Measurements from ENCODE around the gene CFAP157.

Gene CFAP157

DNA sequence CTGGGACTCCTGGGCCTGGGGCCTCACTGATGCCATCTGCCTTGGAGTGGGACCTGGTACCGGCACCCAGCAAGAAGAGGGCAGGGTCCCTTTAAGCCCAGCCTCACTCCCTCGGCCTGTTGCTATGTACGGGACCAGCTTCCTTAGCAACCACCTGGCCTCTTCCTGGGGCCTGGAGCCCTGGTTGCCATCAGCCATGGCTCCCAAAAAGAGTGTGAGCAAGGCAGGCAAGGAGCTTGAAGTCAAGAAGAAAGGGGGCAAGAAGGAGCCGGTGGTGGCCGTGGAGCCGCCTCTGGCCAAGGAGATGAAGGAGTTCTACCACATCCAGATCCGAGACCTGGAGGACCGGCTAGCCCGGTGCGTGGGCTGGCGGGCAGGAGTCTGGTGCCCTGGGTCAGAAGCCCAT, at the start of gene CFAP157:
TSS of gene CFAP157 (plus strand) at position 153 of the 406 bp plus-strand sequence. CDS start at position 197, 44 bp downstream.
- DNase-seq (ENCODE audit: low read depth), result no peak

DNA sequence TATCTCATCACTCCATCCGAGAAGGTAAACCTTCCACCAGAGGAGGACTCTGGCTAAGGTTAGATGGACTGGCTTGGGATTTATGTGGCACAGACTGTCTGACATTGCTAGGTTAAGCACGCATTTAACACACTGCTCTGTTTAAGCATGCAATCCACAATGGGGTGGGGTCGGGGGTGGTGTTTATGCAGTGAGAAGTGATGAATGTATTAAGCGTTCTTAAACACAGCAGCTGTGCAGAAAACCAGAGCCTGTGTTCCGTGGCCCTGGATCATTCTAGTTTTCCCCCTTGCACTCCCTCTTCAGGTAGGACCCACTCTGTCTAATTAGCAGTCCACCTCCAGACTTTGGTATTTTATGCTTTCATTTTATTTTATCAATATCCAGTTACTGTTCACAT, 48.4 kb upstream of the CFAP157 start:
- DNase-seq (ENCODE audit: low read depth), result no peak

DNA sequence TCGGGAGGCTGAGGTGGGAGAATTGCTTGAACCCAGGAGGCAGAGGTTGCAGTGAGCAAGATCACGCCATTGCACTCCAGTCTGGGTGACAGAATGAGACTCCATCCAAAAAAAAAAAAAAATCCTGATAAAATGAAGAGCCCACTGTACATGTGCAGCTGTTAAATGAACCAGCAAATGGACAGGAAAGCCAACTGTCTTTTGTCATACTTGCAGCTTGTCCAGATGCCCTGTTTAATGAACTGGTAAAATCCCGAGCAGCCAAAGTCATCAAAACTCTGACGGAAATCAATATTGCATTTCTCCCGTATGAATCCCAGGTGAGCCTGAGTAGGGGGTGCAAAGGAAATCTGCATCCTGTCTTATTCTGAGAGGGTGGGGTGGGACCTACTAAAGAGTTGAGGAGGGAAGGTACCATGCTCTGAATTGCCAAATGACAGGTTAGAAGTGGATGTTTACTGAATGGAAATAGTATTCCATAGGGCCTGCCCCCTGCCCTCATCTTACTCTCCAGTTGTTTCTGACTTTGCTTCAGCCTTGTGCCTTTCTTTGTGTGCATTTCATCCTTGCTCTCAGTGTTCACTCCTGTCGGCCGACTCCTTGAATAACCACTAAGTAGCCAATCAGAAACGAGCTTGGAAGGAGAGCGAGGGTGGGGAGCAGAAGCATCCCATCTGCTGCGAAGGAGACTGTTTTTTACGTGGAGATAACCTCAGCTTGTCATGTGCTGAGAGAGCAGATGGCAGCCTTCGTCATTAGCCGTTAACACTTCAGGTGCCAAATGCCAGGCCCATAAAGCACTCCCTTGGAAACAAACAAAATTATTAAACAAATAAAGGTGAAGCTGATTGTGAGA, 45.7 kb upstream of the CFAP157 start:
- no peak for DNase-seq (ENCODE audit: low read depth)

DNA sequence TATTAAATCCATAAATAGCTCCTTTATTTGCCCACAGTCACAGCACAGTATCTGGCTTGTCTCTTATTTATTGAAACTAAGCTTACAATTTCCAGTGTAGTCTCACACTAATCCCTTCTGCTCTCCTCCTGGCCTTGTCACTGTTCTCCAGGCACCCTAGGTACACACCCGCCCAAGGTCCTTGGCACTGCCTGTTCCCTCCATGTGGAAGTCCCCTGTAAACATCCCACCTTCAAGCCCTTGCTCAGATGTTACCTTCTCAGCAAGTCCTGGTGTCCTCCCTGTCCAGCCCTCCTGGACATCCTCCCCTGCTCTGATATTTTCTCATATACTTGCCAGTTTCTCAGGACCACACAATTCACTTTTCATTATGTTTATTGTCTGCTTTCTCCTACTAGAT, 44.2 kb upstream of the CFAP157 start:
- no peak for DNase-seq (ENCODE audit: low read depth)

DNA sequence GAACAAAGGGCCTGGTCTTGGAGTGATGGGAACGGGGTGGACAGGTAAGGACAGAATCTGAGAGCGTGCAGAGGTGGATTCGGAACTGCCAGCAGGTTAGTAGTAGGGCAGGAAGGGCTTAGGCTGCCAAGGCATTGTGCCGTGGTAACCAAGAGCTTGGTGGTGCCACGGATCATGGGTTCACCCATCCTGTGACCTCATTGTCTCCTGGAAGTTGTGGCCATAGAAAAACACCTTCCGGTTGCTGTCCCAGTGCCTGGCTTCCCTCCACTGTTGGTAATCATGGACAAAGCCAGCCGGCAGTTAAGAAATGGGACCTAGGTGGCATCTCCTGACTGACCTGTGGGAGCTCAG, 42.5 kb upstream of the CFAP157 start:
- DNase-seq (ENCODE audit: low read depth), result no peak

DNA sequence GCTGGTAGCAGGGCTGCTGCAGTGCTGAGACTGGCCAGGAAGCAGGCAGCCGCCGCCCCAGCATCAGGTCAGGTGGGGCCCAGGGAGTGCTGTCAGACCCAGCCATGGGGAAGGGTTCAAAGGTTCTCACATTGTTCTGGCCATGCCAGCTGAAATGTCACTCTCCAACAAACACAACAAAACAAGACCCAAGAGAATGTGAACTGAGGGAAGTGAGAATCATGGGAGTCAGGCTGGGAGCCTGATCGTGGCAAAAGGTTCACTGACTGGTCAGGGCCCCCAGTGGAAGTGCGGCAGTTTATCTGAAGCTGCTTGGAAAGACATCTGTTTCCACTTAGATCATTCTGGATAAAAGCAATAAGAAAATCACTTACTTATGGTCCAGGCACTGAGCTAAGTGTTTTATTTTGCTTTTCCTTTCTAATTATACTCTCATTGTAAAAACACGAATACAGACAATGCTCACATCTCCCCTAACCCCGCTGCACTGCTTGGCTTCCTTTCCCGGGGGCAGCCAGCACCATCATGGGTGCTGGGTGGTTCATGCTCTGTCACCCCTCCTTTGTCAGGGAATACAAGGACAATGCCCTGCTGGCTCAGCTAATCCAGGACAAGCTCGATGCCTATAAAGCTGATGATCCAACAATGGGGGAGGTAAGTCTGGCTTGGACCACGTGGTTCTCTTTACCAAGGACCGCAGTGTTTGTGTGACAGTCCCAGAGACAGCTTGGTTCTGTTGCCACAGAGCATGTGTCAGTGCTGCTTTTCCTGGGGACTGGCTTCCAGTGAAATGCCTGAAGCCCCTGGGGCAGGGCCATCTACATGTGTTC, 41.9 kb upstream of the CFAP157 start:
- no peak for DNase-seq (ENCODE audit: low read depth)

DNA sequence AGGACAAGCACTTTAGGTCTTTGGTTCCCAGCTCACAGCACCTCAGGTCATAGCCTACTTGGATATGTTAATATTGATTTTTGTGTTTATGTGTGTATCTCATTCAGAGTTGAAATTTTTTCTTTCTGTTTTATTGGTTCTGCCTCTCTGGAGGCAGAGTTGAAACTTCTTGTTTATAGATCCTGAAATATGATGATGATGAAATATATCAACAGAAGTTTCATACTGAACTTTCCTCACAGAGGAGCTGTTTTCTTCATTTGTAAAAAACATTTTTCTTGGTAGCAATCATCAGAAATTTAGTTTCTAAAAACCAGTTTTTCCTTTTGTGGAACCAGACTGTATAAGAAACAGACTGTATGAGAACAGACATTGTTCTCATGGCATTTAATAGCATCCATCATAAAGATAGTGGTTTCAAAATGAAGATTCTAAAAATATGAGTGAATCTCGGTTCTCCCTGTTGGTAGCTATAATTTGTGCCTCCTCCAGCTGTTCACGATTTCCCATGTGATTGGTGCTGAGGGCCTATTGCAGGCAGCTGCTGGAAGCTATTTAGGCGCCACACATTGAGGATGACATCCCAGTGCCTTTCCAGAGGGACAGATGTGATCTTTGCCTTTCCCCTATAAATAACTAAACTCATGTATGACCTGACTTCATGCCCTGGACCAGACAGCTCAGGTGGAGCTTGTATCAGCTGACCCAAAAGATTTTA, 39.5 kb upstream of the CFAP157 start:
- DNase-seq (ENCODE audit: low read depth), result no peak

DNA sequence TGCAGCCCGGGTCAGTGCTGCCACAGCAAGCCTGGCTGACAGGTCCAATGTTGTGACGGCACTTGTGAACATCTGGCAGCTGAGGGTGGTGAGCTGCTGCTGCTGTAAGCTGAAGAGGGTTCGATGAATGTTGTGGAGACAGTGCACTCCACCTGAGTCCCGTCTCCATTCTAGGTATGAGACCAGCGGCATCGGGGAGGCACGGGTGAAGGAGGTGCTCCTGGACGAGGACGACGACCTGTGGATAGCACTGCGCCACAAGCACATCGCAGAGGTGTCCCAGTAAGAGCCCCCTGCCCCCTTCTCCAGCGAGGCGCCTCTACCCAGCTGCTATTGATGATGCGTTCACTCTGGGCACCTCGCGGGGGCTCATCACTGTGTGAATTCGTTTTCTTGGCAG, 38.9 kb upstream of the CFAP157 start:
- DNase-seq (ENCODE audit: low read depth), result no peak

DNA sequence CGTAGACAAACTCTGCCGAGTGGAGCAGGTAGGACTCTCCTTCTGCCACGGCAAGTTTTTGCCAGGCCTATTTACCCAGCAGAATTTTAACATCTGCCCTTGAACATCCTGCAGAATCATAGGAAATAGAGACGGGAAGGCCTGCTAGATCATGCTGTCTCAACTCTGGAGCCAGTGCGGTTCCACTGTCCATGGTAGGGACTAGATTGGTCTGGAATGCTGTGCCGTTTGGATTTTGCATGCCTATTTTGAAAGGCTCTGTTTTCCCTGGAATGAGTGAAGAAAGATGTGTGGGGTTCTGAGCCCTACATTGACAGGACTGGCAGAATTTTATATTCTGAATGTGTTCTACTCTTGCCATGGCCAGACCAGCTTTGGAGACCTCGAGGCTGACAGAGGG, 33.6 kb upstream of the CFAP157 start:
- DNase-seq (ENCODE audit: low read depth), result no peak

DNA sequence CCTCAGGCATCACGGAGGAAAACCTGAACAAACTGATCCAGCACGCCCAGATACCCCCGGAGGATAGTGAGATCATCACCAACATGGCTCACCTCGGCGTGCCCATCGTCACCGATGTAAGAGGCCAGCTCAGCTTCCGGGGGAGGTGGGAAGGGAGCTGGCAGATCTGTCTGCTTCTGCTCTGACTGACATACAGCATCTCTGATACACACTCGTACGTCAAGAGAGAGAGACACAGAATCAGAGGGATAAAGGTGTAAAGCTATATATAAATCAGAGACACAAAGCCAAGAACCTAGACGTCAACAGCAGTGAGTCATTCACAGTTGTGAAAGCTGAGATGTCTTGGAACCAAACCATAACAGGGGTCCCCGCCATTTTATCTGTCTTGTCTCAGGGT, 30.1 kb upstream of the CFAP157 start:
- no peak for DNase-seq (ENCODE audit: low read depth)

DNA sequence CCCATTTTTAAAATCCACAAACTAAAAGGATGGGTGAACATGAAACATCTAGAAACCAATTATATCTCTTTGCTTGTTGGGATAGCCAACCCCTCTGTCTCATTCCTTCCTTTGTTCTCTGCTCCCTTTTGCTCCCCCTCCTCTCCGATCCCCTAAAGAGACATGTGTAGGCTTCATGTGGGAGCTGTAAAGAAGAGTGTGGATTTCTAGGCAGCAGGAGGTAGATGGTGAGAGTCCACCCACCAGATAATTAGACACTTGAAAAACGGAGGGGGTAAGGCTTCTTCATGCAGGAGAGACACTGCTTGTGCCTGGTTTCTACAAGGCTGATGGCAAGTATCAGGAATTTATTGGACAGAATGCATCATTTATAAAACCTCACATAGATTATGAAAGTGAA, 27.3 kb upstream of the CFAP157 start:
- no peak for DNase-seq (ENCODE audit: low read depth)

DNA sequence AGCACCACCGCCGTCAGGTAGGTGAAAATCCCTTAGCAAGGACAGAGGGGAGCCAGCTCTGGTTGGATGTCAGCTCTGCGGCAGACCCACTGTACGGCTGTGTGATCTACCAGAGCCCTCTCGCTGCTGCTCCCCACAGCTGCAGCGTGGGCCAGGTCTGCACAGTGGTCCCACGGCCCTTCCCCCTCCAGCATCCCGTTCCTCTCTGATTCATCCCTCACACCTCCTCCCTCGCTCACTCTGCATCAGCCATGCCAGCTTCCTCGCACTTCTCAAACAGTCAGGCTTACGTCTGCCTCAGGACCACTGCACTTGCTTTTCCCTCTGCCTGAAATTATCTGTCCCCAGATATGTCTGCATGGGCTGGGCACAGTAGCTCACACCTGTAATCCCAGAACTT, 26.6 kb upstream of the CFAP157 start:
- DNase-seq (ENCODE audit: low read depth), result no peak

DNA sequence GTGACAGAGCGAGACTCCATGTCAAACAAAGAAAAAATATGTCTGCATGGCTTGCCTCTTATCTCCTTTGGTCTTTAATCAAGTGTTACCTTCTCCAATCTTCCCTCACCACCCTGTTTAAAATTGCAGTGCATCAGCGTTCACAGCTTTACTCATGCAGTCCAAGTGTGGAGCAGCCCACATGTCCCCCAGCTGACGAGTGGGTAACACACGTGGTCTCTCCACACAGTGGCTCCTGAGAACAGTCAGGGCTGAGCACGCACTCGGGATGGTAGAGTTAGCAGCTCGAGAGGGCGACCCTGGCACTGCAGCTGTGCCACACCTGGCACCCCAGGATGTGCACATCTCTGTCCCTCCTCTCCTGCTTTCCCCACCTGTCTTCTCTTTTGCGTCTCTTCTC, 25.9 kb upstream of the CFAP157 start:
- no peak for DNase-seq (ENCODE audit: low read depth)

DNA sequence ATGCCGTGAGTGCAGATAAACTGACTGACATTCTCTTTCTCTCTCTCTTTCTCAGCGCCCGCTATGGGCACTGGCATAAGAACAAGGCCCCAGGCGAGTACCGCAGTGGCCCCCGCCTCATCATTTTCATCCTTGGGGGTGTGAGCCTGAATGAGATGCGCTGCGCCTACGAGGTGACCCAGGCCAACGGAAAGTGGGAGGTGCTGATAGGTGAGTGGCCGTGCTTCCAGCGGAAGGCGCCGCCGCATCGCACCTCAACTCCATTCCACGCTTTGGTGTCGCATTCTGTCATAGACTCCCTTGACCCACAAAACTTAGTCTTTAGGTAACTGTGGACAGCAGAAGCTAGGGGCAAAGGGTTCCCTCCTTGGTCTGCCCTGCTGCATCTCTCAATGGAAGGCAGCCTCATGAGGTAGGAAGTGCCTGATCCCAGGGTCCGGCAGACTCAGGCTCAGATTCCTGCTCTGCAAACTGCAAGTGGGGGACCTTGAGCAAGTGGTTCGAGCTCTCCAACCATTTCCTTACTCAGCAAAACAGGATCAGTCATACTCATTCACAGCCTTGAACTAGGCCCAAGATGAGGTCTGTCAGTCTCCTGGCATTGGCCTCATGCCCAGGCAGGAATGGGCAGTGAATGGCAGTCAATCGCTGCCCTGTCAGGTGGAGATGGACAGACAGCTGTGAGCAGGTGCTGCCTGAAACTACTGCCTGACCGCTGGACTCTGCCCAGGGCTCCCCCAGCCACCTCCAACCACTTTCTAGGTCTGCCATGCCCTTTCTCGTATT, 24.2 kb upstream of the CFAP157 start:
- DNase-seq (ENCODE audit: low read depth), result no peak

DNA sequence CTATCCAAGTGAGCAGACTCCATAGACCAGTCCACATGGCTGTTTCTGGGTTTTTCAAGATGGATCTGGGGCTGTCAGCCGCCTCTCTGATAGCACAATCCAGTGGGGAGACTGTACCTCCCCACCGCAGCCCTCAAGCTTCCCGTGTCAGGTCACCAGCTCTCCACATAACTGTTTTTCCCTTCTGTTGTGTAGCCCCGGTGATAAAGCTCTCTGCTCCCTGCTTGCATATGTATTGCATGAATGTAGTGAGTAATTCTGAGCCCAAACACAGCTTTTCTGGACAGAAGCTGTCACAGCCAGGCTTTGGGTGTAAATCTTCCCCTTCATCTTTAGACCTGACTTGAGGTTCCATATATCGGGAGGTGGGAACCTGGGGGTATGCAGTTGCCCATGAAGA, 23.1 kb upstream of the CFAP157 start:
- DNase-seq (ENCODE audit: low read depth), result no peak

DNA sequence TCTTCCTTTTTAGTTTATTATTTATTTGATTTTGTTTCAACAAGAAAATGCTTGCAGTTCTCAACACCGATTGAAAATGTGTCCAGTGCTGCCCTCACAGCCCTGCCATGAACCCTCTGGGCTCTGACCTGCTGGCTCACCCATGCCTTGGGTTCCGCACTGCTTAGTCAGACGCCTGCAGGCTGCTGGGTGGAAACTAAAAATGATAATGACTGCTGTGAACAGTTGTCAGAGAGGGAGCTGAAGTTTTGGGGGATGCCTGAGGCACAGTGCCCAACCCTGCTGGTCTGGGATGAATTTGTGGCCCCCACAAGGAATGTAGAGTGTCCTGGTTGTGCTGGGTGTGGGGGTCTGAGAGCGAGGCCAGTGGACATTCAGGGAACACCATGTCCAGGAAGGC, 22.2 kb upstream of the CFAP157 start:
- DNase-seq (ENCODE audit: low read depth), result no peak

DNA sequence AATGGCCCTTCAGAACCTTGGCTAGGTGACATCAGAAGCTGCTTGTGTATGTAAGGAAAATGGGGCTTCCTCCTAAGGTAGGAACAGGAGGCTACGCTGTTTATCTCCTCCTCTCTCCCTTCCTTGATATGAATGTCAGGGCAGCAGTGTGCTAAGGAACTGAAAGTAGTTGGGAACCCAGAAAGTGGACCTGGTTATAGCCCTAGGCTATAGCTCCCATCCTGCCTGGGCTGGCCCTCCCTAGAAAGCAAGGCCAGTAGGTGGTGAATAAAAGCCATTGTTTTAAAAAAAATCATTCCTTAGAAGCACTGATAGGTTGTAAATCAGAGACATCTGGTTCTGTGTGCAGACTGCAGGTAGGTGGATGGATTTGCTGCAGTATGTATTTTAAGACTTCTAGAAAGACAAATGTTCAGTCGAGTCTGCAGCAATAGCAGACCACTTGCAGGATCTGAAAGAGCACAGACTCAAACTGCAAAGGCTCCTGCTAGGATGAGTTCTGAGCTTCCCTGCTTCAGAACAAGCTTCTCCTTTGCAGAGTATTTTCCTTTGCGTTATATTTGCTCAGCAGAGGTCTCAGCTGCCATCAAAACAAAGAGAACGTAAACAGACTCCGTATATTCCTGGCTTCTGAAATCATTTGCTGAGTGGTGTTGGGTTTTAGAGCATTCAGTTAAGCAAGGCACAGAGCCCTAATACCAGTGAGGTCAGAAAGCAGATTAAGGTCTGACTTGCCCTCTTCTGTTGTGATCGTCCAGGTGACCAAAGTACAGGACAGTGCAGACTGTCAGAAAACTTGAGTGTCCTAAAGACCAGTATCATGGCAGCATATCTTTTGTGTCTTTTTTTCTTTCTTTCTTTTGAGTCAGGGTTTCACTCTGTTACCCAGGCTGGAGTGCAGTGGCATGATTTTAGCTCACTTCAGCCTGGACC, 20.1 kb upstream of the CFAP157 start:
- no peak for DNase-seq (ENCODE audit: low read depth)

DNA sequence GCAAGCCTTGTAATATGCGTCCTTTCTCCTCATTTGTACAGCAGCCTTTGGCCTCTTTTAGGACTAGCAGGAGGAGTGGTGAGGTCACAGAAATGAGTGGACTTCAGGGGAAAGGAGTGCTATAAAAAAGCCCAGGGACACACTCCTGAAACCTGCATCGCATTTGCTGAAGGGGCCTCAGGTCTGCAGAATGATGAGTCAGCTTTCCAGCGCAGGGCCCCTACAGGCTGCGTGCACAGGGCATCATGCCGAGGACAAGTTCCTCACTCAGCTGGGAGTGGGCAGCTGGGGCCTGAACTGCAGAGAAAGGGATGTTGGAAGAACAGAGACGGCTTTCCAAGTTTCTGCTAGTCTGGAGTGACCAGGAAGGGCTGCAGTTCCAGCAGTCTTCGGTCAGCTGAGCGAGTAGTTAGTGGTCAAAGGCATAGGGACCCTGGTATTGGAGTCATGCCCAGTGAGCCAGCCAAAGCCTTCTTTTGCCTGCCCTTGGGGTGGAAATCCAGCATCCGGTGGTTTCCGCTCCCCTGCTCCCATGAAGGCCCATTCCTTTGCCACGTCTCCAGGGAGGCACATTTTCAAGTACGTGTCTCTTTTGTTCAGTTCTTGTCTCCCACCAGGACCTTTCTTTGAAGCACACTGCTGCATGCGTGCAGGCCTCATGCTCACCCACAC, 17.3 kb upstream of the CFAP157 start:
- DNase-seq (ENCODE audit: low read depth), result no peak

DNA sequence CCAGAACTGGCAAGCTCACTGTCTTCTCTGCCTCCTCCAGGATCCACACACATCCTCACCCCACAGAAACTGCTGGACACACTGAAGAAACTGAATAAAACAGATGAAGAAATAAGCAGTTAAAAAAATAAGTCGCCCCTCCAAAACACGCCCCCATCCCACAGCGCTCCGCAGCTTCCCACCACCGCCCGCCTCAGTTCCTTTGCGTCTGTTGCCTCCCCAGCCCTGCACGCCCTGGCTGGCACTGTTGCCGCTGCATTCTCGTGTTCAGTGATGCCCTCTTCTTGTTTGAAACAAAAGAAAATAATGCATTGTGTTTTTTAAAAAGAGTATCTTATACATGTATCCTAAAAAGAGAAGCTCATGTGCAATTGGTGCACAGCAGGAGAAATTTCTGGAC, 16.1 kb upstream of the CFAP157 start:
- DNase-seq (ENCODE audit: low read depth), result no peak

DNA sequence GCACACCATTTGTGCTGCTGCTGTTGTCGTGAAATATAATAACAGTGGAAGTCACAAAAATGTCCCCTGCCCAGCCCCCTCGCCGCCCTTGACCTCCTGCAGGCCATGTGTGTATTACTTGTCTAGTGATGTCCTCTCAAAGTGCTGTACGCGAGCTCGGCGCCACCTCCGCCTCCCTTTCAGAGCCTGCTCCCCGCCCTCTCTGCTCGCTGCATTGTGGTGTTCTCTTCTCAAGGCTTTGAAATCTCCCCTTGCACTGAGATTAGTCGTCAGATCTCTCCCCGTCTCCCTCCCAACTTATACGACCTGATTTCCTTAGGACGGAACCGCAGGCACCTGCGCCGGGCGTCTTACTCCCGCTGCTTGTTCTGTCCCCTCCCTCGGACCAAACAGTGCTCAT, 14.7 kb upstream of the CFAP157 start:
- no peak for DNase-seq (ENCODE audit: low read depth)
